ENCODE results near the gene RBM45.

Gene RBM45

GRCh38 chr2:178163395-178163794 lies 51.2 kb downstream of the RBM45 start:
- no peak for DNase-seq

GRCh38 chr2:178163911-178164310 lies 51.7 kb downstream of the RBM45 start:
- DNase-seq = no peak

DNA sequence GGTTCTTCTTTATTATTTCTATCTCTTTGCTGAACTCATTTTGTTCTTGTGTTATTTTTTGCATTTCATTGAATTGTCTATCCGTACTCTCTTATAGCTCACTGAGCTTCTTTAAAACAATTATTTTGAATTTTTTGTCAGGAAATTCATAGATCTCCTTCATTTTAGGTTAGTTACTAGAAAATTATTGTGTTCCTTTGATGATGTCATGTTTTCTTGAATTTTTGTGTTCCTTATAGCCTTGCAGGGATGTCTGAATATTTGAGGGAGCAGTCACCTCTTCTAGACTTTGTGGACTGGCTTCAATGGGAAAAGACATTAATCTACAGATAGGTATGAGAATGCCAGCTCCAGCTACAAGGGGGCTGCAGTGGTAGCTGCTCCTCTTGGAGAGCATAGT lies 61.4 kb downstream of the RBM45 start:
- no peak for DNase-seq

DNA sequence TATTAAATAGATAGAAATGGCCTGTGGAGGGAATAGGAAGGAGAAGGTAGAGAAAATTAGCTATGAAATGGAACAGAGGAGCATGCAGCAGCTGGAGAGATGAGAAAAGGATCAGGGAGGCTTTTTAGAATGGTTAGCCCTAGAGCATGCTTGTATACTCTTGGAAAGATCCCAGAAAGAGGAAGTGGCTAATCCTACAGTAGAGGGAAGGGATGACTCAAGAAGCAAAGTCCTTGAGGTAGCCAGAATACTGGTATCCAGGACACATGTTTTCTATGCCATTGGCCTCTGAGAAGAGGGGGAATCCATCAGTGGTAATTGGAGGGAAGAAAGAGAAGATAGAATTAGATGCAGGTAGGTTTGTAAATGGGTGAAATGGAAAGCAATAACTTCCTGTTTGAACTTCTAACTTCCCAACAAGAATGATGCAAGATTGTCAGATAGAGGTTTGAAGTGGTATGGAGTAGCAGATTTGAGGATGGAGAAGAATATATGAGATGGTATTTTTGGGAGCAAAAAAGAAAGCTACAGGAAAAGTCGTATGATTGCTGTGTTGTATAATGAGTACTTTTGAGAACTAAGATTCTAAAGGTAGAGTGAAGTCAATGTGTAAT lies 64.9 kb downstream of the RBM45 start:
- no peak for DNase-seq

All from NCI-H2029 treated with DMSO at 0.1 percent for 48 hours (cell line).